Transverse colon (tissue), 4 donors: ENCODE measurements around the gene SPRN.

Experiments
- POLR2A ChIP-seq: fragments of 450-650 bp; IDR thresholded peaks from one replicate; pipeline ENCODE4 v1.6.1; 2016; ENCODE audit warnings: antibody characterized with exemption, mild to moderate bottlenecking, moderate library complexity
- POLR2AphosphoS5 ChIP-seq, 3 donors: sonication (generic); formaldehyde crosslinking; IDR thresholded peaks; one replicate each; pipeline ENCODE4 v1.6.1; 2016; ENCODE audit warnings: antibody characterized with exemption in 3 of 3
- TF ChIP-seq, protein P1 (sequence below), 5 experiments: fragments of 200-600 bp in 3 of 5; fragments of 450-650 bp in 2 of 5; sonication (generic) in 3 of 5; IDR thresholded peaks; 1 replicate in 2 of 5; 2 replicates in 3 of 5; pipeline ENCODE4 v1.5.1; 2016 to 2017; ENCODE audit warnings: antibody characterized with exemption in 5 of 5, inconsistent platforms in 3 of 5, mild to moderate bottlenecking in 2 of 5, moderate library complexity in 1 of 5

DNA sequence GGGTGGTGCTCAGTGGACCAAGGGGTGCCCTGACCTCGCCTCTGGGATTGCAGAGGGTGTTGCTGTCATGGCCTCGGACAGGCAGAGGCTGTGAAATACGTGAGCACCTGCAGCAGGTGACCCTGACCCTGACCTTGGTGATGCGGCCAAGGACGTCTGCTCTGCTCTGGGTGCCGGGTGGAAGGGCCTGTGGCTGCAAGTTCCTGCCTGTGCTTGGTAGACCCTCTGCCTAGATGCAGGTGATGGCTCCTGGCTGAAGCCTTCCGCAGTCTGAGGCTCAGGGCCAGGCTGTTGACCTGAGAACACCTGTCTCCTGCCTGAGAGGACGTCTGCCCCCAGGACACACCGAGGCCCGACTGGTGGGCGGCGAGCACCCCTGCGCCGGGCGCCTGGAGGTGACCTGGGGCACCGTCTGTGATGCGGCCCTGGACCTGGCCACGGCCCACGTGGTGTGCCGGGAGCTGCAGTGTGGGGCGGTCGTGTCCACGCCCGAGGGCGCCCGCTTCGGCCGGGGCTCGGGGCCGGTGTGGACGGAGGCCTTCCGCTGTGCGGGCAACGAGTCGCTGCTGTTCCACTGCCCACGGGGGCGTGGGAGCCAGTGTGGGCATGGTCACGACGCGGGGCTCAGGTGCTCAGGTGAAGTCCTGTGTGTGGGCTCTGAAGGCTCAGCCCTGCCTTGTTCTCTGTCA lies 33.7 kb upstream of the SPRN start:
- TF ChIP-seq POLR2A (no peak), POLR2AphosphoS5 (IDR thresholded peaks at IDR 0.05) (no peak)
- TF ChIP-seq, protein P1, sequence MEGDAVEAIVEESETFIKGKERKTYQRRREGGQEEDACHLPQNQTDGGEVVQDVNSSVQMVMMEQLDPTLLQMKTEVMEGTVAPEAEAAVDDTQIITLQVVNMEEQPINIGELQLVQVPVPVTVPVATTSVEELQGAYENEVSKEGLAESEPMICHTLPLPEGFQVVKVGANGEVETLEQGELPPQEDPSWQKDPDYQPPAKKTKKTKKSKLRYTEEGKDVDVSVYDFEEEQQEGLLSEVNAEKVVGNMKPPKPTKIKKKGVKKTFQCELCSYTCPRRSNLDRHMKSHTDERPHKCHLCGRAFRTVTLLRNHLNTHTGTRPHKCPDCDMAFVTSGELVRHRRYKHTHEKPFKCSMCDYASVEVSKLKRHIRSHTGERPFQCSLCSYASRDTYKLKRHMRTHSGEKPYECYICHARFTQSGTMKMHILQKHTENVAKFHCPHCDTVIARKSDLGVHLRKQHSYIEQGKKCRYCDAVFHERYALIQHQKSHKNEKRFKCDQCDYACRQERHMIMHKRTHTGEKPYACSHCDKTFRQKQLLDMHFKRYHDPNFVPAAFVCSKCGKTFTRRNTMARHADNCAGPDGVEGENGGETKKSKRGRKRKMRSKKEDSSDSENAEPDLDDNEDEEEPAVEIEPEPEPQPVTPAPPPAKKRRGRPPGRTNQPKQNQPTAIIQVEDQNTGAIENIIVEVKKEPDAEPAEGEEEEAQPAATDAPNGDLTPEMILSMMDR (IDR thresholded peaks at IDR 0.05) = no peak
